A549 (cell line): Measurements from ENCODE around the gene ATP7B.

Experiments used
- CEBPB ChIP-seq, 2 experiments: fragments of >200 bp in 1 of 2; sonication (Bioruptor Twin) in 1 of 2; formaldehyde crosslinking in 1 of 2; IDR thresholded peaks; 2 replicates each; pipeline ENCODE4 v1.6.1; 2012 to 2016
- ESRRA ChIP-seq: fragments of 150-350 bp; IDR thresholded peaks from 2 replicates; pipeline ENCODE4 v1.6.1; 2014; ENCODE audit warnings: mild to moderate bottlenecking, low read length, borderline replicate concordance
- GATA3 ChIP-seq: IDR thresholded peaks from 2 replicates; pipeline ENCODE4 v1.6.1; 2012; ENCODE audit warnings: borderline replicate concordance
- HEYL ChIP-seq: fragments of 250-450 bp; sonication (Bioruptor Pico); IDR thresholded peaks from 2 replicates; pipeline ENCODE4 v1.8.0; 2021; ENCODE audit warnings: mild to moderate bottlenecking, moderate library complexity
- KDM1A ChIP-seq: fragments of 200-600 bp; sonication (generic); IDR thresholded peaks from 2 replicates; pipeline ENCODE4 v1.6.1; 2016; ENCODE audit warnings: low read depth, mild to moderate bottlenecking
- KDM5A ChIP-seq: fragments of 200-600 bp; sonication (generic); IDR thresholded peaks from 2 replicates; pipeline ENCODE4 v1.6.1; 2016; ENCODE audit warnings: antibody characterized with exemption, mild to moderate bottlenecking
- MAX ChIP-seq: IDR thresholded peaks from 2 replicates; pipeline ENCODE4 v1.6.1; 2012
- MYC ChIP-seq: IDR thresholded peaks from 2 replicates; pipeline ENCODE4 v1.6.1; 2012; ENCODE audit warnings: mild to moderate bottlenecking, inconsistent platforms, low read length, improper control_type of control experiment, borderline replicate concordance
- POLR2A ChIP-seq: IDR thresholded peaks from 2 replicates; pipeline ENCODE4 v1.6.1; 2012; ENCODE audit warnings: mild to moderate bottlenecking, low read length
- RAD21 ChIP-seq, 2 experiments: fragments of >200 bp in 1 of 2; sonication (Bioruptor Twin) in 1 of 2; formaldehyde crosslinking in 1 of 2; IDR thresholded peaks in 1 of 2; conservative IDR thresholded peaks in 1 of 2; 2 replicates in 1 of 2; 3 replicates in 1 of 2; pipeline ENCODE4 v1.6.1; 2012 to 2018; ENCODE audit warnings: inconsistent platforms in 1 of 2
- RFX5 ChIP-seq: fragments of 450-650 bp; IDR thresholded peaks from 2 replicates; pipeline ENCODE4 v1.7.1; 2014; ENCODE audit warnings: antibody characterized with exemption, mild to moderate bottlenecking, moderate library complexity
- SMC3 ChIP-seq: fragments of >200 bp; sonication (Bioruptor Twin); formaldehyde crosslinking; IDR thresholded peaks from 3 replicates; pipeline ENCODE4 v1.6.1; 2018; ENCODE audit warnings: inconsistent platforms
- TF ChIP-seq, protein P1 (sequence below): fragments of >200 bp; sonication (Bioruptor Twin); formaldehyde crosslinking; IDR thresholded peaks from 3 replicates; pipeline ENCODE4 v1.5.1; 2016

GRCh38 chr13:52022356-52022755, 11.1 kb upstream of the ATP7B start:
- TF ChIP-seq, protein P1, sequence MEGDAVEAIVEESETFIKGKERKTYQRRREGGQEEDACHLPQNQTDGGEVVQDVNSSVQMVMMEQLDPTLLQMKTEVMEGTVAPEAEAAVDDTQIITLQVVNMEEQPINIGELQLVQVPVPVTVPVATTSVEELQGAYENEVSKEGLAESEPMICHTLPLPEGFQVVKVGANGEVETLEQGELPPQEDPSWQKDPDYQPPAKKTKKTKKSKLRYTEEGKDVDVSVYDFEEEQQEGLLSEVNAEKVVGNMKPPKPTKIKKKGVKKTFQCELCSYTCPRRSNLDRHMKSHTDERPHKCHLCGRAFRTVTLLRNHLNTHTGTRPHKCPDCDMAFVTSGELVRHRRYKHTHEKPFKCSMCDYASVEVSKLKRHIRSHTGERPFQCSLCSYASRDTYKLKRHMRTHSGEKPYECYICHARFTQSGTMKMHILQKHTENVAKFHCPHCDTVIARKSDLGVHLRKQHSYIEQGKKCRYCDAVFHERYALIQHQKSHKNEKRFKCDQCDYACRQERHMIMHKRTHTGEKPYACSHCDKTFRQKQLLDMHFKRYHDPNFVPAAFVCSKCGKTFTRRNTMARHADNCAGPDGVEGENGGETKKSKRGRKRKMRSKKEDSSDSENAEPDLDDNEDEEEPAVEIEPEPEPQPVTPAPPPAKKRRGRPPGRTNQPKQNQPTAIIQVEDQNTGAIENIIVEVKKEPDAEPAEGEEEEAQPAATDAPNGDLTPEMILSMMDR = no peak
- no peak for TF ChIP-seq CEBPB (IDR thresholded peaks at IDR 0.05)
- no peak for TF ChIP-seq POLR2A
- TF ChIP-seq RFX5 = no peak
- no peak for TF ChIP-seq KDM1A
- TF ChIP-seq RAD21 (conservative IDR thresholded peaks at IDR 0.05 in 1 of 2, IDR thresholded peaks at IDR 0.05 in 1 of 2) = no peak
- TF ChIP-seq MAX = no peak
- TF ChIP-seq KDM5A = no peak
- TF ChIP-seq HEYL (CRISPR knock-in tag) = no peak
- no peak for TF ChIP-seq SMC3
- no peak for TF ChIP-seq ESRRA
- no peak for TF ChIP-seq GATA3
- no peak for TF ChIP-seq MYC
